Measurements from ENCODE around the gene ADIPOR2.

Gene ADIPOR2

DNA sequence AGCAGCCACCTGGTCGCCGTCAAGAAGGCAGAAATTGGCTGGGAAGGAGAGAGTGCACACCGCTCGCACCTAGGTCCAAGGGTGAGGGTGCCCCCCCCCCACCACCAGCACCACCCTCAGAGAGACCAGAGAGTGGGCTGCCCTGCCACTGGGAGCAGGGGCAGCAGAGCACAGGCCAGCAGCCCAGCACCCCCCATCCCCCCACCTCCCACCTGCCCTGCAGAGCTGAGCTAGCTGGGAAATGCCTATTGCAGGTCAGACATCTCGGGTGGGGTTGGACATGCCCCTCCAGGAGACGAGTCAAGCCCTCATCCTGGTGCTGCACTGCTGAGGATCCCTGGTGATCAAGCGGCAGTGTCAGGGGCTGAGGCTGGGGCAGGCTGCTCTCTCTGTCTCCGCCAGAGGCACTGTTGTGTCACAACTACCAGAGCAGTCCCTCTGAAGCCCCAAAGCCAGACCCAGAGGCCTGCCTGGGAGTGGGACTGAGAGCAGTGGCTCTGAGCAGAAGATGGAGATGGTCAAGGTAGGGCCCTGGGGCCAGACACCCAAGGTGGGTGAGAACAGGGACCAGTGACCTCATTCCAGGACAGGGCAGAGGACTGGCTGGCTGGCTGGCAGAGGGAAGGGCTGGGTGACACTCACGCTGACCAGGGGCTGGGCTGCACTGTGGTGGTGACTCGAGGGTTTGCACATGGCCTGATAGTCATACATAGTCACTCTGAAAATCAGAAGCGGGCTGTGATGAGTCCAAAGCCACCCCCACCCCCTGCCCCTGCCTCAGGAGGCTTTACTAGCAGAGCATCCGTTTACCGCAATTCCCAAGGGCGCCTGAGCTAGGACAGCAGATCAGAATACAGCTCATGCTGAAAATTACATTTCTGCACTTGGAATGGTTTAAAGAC is 109.8 kb downstream of the ADIPOR2 start:
- DNase-seq, result no peak

DNA sequence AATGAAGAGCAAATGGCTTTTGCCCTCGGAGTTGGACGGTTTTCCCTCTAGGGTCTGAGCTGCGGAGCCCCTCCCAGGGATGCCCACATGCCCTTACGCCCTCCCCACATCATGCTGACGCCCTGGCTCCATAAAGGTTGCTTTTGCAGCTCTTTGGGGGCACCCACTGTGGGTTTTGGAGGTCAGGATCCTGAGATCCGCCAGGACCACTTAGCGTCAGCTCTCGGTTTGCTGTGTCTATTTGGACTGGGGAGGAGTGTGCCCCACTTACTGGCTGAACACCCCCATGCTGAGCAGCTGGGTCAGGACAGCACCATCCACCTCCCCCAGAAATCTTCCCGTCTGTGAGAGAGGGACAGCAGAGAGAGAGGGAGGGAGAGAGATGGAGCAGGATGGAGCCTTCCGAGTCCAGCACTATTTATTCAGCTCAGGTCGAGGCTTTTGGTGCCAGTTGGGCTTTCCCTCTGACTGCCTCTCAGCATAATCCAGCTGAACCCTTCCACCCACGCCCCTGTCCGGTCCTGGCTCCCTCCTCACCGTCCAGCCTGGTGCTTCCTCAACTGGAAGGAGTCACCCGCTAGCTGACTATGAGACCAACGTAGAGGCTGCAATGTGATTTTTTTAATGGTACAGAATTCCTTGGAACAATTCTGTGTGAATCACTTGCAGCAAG is 110.6 kb downstream of the ADIPOR2 start:
- DNase-seq, result no peak

DNA sequence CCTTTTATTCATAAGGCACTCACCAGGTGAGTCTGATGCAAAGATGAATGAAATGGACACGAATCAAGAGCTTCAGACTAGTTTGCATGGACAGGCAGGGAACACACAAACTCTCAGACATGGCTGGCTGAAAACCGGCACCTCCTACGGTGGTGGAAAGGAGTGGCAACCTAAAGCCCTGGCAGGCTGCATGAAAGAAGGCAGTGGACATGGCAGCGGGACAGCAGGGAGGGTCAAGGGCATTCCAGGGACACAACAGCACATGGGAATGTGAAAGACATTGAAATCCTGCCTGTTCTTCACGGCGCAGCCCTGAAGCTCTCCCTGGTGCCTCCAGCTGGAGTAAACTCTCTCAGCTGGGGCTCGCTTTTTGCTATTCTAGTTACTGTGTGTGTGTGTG is 112.9 kb downstream of the ADIPOR2 start:
- DNase-seq, result no peak

DNA sequence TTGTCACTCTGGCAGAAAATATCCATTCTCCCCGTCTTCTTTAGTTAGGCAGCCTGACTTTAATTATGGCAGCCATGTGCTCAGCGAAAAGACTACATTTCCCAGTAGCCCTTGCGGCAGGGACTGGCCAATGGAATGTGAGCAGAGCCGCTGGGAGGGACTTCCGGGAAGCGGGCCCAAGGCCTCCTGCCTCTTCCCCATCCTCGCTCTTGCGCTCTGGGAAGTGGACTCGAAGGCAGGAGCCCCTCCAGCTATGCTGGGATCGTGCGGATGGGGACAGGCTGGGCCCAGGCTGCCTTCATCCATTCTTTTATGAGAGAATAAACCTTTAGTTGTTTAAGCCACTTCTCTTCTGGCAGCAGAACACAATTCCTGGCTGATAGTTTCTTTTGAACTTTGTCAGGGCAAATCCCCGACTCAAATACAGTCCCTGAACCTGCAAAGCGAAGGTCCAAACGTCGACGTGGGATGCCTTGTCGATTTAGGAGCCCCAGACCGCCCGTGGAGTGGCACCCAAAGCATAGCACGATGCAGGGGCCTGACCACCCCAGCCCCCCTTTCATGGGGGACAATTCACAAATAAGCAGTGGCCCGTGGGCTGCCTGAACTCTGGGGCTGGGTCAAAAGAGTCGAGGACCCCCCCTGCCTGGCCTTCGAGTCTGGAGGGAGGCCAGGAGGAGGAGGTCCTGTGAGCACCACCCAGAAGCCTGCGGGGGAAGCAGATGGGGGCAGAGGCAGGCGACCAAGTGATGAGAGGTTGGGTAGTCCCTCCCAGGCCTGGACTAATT is 113.9 kb downstream of the ADIPOR2 start:
- peak; percentile 91 for DNase-seq

DNA sequence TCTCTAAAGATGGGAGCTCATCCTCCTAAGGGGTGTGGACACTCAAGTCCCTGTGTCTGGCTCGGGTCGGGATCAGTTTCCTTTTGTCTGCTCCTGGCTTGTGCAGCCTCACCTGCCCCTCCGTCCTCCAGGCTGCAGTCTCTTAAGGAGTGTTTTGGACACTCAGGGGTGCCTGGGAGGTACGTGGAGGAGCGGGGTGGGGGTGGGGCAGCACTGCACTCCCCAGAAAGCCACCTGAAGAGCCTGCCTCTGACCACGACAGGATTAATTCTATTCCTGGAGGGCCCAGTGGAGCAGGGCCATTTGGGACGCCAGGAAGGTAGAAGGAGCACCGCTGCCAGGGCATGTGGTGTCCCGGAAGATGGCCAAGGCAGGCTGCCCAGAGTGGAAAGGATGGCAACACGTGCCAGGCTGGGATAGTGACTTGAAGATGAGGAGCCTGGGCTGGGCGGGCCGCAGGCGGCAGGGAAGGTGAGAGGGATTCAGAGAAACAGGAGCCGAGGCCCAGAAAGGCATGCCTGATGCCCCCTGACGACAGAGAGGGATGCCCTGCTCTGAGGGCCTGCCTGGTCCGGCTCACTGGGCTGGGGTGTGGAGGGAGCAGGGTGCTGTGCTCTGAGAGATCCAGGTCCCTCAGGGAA is 114.7 kb downstream of the ADIPOR2 start:
- no peak for DNase-seq

DNA sequence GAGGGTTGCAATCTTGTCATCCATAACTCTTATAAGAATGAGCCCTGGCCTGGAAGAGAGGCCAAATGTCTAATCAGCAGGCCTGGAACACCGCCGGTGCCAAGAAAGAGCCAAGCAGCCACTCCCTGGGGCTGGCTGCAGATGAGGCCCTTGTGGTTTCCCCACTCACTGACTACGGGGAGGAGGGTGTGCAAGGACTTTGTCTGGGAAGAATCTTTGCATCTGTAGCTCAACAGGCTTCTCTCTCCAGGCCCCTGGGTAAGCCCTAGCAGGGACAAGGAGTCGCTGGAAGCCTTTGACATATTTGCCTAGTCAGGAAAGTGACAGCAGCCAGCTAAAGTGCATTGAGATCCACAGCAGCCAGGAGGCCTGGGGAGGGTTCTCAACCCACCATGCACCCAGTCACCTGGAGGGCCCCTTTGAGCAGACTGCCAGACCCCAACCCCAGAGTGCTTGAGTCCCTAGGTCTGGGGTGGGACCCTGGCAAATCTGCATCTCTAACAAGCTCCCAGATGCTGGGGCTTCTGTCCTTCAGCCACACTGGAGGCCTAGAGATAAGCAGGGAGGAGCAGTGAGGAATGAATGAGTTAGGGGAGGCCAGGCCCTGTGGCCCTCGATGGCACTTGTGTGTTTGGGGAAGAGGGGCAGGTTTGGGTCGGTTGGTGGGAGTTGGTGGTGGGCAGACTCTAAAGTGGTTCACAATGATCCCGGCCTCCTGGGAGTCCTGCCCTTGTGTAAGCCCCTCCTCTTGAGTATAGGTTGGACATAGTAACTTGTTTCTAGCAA is 115.6 kb downstream of the ADIPOR2 start:
- no peak for DNase-seq

DNA sequence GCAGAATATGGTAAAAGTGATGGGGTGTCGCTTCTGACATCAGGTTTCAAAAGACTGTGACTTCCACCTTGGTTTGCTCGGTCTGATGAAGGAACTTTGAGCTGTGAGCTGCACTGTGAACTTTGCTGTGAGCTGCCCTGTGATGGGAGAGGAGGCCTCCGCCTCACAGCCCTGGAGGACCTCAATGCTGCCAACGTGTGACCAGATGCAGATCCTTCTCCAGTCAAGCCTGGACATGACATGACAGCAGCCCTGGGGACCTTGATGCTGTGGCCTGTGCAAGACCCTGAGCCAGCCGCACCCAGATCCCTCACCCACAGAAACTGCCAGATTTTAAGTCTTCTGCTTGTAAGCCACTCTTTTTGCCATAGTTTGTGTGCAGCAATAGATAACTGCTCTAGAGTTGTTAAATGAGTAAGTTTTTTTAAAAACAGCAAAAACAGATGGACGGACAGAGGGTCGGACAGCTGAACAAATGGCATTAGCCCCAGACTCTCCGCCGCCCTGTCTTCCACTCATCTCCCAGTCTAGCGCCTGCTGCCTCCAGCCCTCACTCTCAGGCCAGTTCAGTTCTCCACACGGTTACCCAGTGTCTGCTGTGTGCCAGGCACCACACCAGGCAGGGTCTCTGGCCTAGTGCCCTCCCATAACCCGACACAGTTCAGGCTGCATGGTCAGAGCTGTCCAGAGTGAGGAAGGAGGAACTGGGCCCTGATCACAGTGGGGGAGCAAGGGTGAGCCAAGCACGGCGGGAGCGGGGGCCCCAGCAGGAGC is 116.4 kb downstream of the ADIPOR2 start:
- DNase-seq, result no peak

DNA sequence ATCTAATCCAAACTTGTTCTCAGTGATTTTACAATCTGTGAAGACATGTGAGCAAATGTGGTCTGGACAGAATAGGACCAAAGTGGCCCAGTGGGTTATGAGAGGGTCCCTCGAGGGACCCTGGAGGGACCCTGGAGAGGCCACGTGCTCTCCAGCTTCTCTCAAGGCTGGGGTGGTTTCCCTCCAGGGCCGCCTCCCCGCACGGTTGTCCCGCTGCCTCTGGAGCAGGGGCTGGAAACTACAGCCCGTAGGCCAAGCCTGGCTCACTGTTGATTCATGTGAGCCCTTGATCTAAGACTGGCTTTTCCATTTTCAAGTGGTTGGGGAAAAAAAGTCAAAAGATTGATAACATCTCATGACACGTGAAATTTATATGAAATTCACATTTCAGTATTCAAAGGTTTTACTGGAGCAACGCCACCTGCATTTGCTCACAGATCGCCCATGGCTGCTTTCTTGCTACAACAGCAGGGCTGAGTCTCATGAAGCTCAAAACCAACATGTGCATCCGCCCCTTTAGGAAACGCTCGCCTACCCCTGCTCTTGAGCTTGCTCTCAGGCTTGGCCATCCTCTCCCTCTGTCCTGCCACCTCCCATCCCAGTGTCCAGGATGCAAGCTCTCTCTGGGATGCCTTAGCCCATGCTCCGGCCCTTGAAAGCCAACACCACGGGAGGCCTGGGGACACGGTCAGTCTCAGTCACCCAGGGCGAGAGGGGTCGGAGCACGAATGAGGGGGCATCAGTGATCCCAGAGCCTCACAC is 117.3 kb downstream of the ADIPOR2 start:
- DNase-seq, result no peak

DNA sequence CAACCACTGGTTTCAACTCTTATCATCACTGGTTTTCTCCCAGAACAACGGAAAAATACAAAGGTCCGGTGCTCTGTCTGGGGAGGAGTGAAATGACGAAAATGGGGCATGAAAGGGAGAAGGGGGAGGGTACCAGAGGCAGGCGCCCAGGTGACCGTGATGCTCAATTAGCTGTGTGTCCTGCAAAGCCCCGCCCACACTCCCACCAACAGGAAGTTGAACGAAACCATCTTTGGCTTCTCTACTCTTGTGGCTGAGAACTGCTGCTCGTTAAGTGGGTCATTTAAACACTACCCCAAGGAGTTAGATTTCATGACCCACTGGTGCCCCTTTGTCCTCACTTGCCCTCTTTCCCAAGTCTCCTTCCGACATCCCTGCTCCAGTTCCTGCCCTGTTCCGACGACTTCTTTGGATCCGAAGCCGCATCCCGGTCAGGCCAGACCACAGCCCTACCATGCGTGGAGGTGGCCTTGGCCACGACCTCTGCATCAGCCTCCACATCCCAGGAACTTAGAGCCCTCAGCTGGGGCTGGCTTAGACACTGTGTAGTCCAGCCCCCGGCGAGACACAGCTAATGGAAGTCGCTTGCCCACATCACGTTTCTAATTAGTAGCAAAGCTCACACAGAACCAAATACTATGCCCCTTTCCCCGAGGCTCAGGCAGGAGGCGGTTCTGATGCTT is 118.1 kb downstream of the ADIPOR2 start:
- DNase-seq, result peak; percentile 17

DNA sequence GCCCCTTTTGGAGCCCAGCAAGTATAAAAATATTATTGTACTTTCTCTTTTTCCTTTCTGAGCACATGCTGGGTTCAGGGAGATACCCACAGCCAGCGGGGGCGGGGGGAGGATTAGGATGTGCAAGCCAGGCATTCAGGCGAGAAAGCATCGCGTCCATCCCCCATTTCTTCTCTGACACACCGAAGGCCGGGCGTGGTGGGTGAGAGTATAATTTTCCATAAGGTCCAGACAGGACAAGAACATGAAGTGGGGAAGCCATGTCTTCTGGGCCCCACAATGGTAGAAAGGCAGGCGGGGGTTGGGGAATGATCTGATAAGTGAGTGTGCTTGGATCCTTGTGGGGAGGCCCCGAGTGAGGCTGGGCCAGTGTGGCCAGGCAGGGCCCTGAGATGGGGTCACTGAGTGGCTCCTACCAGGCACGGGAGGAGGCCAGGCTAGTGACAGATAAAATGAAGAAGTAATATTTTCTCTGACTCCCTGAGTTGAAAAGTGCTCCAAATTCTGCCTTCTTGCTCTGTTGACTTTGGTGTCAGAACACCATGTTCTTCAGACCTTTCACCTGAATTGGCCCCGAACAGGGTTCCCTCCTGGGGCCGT is 118.8 kb downstream of the ADIPOR2 start:
- no peak for DNase-seq

DNA sequence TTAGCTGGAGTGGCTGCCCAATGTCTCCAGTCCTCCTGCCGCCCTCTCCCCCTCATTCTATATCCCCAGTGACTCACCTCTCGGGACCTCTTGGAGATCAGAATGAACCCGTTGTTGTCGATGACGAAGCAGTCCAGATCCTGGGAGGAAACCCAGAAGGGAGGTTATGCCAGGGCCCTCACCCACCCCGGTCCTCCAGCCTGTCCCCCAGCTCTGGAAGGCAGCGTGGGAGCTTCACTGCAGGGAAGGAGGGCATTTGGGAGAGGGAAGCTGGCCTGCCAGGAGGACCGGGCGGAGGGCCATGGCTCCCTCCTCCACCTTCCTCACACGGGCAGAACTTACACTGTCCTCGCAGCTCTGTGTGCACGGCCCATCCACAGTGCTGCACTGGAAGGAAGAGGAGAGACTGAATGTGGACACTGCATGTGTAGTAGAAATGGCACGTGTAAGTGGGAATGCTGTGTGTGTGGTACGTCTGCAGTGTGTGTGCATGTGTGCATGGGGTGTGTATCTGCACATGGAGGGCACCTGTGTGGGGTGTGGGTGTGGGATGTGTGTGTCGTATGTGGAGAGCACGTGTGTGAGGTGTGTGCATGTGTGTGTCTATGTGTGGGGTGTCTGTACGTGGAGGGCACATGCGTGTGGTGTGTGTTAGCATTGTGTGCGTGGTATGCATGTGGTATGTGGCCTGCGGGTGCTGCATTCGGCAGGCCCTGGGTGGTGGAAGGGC is 119.5 kb downstream of the ADIPOR2 start:
- no peak for DNase-seq

DNA sequence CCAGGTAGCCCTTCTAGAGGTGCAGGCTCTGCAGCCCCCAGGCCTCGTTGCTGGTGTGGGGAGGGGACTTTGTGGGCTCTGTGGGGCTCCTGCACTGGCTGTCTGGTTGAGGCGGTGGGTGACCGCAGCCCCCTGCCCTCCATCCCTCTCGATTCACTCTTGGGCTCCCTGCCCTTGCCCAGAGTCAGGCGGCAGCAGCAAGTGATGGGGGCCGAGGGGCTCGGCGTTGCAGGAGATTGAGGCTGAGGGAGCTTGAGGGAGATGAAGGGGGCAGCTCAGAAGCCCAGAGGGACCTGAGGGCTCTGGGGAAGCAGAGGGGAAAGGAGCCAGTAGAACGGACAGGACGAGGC is 120.0 kb downstream of the ADIPOR2 start:
- DNase-seq, result no peak

DNA sequence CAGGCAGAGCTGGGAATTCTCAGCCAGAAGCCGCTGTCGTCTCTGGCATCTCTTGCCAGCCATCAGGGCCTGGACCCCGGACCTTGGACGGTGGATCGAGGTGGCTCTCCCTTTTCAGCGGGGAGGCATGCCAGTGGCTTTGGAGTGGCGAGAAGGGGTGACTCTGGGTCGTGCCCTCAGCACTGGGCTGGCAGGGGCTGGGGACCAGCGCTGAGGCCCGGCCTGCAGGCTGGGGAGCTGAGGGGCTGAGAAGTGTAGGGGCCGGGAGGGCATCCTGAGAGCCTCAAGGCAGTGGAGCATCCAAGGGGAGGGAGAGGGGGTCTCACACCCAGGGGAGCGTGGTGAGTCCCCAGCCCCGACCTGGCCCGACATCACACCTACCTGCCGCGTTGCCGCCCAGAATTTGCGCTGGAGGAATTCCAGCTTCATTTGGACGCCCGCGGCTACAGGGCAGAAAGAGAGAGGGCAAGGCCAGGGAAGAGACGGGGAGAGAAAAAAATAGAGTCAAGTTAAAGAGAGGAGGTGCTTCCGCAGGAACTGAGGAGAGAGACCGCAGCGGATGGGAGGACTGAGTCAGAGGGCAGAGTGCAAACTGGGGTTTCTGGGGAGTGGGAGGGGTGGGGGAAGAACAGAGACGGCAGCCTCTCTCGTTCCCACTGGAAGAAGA is 120.5 kb downstream of the ADIPOR2 start:
- DNase-seq, result peak; percentile 32

DNA sequence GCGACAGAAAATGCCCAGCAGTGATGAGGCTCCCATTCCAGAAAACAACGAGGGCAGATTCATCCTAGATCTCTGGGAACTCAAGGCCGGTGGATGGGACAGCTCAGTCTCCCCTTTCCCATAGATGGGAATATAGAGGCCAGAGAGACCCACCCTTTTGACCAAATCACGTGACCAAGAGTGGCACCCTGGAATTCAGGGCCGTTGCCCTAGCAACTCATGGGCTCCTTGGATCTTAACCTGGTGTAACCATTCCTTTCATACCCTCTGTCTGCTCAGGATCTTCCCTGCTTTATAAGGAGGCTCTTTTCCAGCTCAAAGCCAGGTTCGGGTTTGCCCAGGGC is 121.0 kb downstream of the ADIPOR2 start:
- DNase-seq, result no peak

DNA sequence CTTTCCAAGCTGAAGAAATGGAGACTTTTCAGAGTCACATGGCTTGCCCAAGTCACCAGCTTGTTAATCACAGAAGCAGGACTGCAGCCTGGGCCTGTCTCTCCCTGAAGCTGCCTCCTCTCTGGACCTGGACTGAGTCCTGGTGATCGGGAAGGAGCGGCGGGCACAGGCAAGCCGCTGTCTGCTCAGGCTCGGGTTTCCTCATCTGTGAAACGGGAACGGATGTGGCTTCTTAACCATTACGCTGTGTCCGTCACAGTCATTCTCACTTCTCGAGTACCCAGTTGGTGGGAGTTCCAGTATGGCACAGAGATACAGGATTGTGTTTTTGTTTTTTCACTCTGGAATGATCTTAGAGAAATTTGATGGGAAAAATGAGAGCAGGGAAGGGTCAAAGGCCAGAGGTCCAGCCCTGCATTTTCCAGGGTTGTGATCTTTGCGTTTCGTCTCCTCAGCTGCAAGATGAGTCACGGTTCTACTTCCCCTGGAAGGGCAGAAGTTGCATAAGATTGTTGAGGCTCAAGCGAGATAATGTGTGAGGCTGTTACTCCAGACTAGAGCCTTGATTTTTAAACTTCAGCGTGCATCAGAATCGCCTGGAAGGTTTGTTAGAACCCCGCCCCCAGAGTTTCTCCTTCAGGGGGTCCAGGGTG is 121.9 kb downstream of the ADIPOR2 start:
- DNase-seq, result peak; percentile 12

DNA sequence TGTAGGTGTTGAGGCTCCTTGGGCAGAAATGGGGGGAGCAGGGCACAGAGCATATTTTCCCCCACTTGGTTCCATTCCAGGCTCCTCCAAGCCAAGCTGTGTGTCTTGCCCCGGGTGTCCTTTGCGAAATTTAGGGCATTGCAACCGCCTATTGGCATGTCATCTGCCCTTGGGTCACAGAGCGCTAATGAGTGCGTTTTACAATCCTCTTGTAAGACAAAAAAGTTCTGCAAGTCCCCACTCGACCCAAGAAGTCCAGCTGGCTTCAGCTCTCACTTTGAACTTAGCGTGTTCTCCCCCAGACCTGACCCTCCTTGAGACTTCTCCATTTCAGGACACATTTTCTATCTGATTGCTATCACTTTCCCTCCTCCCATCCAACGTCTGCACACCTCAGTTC is 123.4 kb downstream of the ADIPOR2 start:
- DNase-seq, result no peak

DNA sequence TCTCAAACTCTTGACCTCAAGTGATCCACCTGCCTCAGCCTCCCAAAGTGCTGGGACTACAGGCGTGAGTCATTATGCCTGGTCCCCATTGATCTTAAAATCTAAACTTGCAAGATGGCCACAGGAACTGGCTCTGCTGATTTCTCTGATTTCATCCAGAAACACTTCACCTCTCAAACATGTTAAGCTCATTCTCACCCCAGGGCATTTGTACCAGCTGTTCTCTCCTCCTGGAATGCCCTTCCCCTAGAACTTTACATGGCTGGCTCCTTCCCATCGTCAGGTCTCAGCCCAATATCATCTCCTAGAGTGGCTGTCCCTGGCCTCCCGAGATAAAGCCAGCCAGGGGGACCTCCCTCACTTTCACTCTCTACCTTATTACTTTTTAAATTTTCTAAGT is 124.2 kb downstream of the ADIPOR2 start:
- no peak for DNase-seq

Data from CD4-positive, alpha-beta T cell treated with Interleukin-10 for 1 hour (primary cell).